ENCODE measurements around the gene PLPP6.

The PLPP6 gene

DNA sequence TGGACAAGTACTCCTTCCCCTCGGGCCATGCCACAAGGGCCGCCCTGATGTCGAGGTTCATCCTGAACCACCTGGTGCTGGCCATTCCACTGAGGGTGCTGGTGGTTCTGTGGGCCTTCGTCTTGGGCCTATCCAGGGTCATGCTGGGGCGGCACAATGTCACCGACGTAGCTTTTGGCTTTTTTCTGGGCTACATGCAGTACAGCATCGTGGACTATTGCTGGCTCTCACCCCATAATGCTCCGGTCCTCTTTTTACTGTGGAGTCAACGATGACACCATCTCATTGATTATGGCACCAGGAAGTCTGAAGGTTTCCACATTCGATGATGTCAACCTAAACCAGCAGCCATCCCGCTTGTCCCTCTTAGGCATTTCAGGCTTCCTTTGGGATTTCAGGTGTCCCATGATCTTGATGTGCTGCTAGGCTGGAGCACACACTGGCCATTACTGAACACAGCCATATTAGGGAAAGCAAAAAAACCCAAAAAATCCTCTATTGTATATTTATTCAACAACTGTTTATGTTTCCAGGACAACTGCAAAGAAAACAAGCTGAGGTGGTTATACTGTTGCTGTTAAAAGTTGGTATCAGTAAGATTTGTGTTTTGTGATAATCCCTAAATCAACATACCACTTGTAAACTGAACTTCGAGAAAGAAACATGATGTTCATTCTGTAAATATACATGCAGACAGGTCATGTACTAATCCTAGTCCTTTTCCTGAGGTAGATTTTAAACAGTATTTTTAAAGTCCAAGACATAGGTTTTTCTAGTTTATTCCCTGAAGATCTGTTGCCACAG is 1.1 kb downstream of the PLPP6 start:
- DNase-seq = no peak

DNA sequence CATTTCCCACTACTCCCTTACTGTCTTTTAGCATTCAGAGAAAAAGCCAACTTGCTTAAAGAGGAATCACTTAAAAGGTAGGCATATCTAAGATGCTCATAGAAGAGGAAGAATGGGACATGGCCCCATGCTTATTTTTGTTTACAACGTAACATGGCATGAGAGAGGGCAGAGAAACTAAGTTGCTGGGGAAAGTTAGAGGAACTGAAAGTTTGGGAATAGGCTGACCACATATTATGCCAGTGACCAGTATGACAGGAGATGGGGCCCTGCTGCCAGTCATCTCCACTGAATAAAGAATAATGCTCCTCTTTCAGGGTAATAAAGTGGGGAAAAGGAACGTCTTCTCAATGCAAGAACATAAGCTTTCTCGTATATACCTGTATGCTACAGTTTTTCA is 1.9 kb downstream of the PLPP6 start:
- DNase-seq = no peak

DNA sequence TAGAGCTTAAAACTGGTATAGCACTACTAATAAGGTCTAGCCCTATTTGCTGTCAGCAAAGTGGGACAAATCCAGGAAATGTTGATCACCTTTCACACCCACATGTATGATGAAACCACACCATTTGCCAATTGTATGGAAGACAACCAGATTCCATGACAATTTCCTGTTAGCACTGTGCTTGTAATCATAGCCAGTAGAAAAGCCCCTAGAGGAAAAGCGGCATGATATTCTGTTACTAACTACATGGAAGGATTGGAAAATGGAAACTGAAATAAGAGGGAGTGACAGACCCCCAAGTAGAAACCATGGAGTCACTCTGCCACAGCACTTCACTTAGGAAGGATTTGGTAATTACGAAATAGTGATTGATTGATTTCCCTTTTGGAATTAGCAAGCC is 3.3 kb downstream of the PLPP6 start:
- DNase-seq = no peak

DNA sequence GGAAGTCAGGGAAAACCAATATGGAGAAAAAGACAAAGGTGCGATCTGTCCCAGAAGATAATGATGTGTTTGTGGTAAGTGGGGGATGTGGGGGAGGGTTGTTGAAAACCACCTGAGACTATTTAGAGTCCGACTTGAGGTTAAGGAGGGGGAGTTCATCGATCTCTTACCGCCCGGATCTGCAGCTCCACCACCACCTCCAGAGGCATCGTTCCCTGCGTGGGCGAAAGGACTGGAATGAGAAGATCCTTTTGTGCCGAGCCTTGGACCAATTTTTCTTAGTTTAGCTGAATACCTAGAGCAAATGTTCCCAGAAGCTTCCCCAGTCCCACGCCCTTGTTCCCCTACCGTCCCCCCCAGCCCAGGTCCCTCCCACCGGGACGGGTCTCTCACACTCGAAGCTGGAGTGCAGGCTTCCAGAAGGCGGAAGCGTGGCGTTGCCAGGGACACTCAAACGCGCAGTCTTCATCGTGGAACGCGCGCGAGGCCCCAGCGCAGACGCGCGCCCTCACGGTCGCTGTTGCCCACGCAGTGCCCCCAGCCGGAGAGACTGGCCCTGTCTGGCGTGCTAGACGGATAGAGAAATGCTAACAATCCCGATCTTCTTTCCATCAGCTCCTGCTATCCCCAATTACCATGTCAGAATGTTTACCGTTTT is 4.1 kb downstream of the PLPP6 start, which contains the start of gene SPATA6L:
TSS of gene SPATA6L (minus strand) at position 439 of the 658 bp plus-strand sequence. CDS start at position 209, 230 bp downstream.
- peak; percentile 61 for DNase-seq

DNA sequence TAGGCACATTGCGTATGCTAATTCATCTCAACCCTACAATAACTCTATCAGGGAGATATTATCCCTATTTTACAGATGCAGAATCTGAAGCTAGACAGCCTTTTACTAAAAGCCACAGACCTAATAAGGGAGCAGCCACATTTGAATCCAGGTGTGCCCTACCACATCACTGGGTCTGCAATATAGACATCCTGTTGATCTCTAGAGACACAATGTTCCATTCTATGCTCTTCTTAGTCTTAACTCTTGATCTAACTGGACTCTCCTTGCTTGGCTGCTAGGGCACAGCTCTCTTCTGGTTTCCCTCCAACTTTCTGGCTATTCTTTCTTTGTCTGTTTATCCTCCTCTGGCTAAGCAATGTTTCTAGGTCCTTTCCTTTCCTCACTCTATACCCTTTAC is 5.6 kb downstream of the PLPP6 start:
- DNase-seq = no peak

DNA sequence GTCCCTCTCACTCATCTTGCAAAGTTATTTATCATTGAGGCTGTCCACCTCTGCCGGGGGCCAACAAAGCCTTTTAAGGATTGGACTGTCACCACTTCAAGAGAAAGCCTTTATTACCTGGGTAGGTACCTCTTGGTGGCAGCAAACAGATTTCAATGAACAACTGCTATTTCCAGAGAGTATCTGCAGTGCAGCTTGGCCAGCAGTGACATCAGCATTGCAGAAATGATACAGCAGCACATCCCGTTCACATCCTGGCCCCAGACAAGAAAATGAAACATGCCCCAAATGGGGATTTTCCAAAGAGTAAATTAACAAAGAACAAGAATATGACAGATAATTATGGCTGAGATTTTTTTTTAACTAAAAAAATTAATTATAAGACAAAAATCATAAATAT is 6.5 kb downstream of the PLPP6 start:
- DNase-seq = no peak

DNA sequence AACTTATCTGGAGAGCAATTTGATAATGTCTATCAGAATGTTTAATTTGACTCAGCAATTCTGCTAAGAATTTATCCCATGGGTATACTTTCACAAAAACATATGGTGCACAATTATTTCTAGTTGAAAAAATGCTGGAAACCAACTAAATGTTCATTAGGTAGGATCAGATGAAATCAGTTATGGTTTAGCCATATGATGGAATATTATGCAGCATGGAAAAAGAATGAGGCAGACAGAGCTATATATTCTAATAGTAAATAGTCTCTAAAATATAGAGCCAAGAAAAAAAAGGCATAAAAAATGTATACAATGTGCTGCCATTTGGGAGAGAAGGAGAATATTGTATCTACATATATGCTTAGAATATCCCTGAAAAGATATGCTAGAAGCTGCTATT is 7.8 kb downstream of the PLPP6 start:
- no peak for DNase-seq

DNA sequence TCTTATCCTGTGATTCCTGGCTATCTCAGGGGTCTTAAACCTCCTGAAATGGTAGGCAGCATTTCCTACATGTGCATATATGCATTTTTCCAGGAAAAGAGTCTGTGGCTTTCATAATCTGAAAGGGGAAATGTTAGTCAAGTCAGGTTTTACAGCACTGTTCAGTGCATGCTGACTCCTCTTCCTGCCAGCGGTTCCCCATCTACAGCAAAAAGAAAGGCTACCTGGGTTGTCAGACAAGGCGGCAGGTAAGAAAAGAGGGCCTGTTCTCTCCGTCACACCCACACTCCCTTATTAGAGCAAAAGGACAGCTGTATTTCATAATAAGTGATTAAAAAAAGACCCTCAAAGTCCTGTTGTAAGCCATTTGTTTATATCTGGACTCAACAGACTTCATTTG is 8.5 kb downstream of the PLPP6 start:
- DNase-seq = no peak

DNA sequence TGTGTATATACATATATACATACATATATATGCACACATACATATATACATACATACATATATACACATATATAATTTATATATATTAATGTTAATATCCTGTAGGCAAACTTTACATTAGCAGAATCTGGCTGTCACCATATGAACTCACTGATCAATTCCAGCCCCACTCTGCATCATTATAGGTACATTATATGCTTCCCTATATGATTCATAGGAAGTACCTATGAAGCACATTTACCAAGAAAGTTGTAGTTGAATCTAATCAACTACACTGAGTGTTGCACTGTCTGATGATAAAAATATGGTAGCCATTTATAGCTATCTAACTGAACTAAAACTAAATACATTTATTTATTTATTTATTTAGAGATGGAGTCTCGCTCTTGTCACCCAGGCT is 9.6 kb downstream of the PLPP6 start:
- DNase-seq = no peak

DNA sequence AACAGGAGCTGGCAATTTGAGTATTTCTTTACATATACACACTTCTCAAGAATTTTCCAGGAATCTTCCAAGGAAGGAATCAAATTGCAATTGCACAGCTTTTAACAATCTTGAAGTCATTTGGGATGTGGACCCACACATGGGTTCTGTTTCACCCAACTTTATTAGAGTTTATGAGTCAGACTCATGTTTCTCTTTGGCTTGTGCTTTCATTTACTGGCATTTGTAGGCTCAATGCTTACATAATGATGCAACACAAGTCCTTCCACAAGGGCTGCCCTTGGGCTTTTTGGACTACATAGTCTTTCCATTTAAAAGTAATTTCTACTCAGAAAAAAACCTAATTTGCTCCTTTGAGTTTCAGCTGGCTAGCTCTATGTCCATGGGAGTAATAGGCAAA is 12.7 kb downstream of the PLPP6 start:
- DNase-seq = no peak

DNA sequence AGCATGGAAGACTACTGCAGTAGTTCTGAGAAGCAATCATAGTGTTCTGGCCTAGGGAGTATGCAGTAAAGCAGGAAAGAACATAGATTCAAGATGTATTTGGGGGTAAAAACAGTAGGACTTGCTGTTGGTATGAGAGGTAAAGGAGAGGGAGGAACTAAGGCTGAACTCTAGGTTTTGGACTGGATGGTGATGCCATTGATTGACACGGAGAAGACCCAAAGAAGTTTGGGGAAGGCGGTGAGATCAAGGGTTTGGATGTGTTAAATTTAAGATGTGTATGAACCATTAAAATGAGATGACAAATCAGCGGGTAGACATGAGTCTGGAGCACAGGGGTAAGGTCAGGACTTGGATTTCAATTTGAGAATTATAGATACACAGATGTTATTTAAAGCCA is 15.3 kb downstream of the PLPP6 start:
- no peak for DNase-seq

DNA sequence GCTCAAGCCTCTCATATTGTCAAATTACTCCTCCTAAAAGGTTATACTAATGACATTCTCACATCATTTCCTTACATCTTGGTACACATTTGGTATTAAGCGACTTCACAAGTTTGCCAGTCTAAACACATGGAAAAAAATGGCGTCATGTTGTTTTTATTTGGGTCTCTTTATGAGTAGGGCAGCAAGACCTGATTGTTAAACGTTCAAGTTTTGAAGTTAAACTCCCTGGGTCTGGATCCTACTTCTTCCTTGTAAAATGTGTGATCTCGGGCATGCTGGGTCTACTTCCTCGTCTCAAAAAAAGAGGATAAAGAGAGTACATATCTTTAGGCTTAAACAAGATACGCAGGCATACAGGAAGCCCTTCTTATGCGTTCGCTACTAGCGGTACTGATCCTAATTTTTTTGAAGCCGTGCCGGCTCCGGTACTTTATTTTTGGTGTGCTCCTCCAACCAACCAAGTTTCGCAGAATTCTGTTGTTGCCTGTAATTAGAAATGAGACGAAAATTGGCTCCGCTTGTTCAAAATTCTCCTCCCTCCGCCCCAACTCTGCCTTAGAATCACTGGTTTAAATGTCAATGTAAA is 16.7 kb downstream of the PLPP6 start:
- DNase-seq = no peak

DNA sequence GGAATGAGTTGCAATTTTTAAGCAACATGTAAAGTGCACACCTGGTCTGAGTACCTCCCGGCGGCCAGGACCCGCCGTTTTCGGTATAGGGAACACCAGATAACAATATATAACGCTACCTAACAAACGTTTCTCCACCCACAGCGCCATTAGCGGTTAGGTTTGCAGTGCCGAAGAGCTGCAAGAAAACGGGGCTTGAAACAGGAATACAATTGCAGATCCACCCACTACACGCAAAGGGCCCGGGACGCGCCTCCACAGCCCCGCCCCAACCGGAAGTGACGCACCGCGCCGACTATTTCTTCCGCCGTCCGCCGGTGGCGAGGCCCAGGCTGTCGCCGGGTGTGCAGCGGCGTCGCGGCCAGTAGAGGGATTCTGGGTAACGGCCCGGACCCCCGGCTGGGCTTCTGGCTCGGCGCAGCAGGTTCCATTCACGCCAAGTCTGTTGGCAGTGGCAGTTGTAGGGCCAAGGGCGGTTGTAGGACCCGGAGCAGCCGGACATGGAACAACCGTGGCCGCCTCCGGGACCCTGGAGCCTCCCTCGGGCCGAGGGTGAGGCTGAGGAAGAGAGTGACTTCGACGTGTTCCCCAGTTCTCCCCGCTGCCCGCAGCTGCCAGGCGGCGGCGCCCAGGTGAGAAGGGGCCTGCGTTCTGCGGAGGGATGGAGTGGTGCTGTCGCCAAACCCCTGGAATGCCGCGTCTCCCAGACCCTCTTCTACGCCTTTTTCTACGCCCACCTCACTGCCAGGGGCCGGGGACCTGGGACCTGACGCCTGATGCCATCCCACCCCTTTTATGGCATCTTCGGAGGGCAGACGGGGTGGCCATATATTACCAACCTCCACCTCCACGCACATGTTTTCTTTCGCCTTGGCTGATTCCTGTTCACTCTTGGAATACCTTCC is 17.4 kb downstream of the PLPP6 start, which contains the start of gene CDC37L1:
TSS of gene CDC37L1 (plus strand) at position 302 of the 905 bp plus-strand sequence. CDS start at position 501, 199 bp downstream.
- DNase-seq = peak; percentile 100

DNA sequence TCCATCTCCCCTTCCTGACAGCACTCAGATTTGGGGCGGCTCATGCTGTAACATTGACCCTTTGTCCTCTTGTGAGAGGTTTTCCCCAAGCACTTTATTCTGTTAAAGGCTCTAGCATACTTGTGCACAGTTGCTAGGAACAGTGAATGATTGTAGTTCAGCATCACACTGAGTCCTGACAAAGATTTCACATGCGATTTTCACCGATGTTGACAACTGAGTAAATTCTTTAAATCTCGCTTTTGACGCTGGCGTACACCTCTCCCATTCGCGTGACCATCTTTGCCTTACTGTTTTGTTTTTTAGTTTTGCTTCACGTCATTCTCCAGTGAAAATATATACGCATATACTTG is 18.1 kb downstream of the PLPP6 start:
- no peak for DNase-seq

DNA sequence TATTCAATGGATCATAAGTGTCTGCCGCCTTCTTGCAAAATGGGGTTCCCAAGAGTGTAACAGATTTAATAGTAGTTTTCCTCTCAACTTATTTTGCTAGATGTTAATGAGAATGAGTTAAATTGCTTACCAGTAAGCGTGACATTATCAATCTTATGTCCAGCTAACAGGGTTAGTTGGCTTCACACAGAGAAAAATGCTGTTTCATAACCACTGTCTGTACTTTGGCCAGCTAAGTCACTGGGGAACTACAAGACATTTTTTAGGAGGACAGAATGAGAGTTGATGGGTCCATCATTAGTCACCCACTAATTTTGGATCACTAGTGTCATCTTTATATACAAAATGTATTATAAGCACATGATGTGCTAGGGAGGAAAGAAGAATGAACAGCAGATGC is 18.7 kb downstream of the PLPP6 start:
- DNase-seq = no peak

DNA sequence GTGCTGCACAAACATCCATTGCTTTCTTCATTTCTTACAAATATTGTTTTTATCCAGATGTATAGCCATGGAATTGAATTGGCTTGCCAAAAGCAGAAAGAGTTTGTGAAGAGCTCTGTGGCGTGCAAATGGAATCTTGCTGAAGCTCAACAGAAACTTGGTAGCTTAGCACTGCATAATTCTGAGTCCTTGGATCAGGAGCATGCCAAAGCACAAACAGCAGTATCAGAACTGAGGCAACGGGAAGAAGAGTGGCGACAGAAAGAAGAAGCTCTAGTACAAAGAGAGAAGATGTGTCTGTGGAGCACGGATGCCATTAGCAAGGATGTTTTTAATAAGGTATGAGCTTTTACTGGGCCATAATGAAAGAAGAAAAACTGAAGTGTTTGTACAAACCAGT is 22.7 kb downstream of the PLPP6 start:
- no peak for DNase-seq

DNA sequence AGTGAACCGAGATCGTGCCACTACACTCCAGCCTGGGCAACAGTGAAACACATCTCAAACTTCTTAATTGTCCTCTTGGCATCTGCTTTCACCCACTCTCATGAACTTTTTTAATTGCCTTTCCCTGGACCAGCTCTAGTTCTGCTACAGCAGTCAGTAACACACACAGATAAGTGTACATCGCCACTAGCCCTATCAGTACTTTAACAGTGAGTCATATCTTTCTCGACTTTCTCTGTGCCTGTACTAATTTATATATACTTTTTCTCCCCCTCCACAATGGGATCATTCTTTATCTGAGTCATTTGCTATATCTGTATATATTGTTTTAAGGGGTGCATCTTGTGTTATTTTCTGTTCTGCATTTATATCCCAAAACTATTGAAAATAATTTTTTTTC is 24.0 kb downstream of the PLPP6 start:
- no peak for DNase-seq

DNA sequence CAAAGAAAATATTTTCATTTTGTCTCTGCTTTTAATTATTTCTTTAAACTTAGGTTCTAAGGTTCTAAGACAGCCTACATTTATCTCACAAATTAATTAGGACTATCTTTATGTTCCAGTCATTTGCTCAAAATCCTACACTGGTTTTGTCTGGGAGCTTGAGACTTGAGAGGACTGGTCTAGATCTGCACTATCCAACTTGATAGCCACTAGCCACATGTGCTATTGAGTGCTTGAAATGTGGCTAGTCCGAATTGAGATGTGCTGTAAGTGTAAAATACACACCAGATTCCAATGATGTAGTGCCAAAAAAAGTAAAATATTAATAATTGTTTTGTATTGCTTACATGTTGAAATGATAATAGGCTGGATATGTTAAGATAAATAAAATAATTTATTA is 24.5 kb downstream of the PLPP6 start:
- no peak for DNase-seq

DNA sequence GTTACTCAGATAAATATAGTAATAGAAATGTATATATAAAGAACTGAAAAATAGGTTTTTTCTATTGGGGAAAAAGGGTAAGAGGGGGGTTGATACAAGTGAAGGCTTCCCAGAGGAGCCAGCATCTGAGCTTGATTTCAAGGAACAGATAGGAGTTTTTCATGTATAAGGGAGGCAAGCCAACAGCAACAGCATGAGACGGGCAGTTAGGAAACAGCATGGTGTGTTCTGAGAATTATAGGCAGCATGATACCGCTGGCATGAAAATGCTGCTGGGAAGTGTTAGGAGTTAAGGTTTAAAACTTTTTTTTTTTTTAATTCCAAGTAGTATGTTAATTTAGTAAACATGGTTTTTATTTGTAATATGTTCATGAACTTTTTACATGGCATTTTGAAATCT is 26.9 kb downstream of the PLPP6 start:
- no peak for DNase-seq

DNA sequence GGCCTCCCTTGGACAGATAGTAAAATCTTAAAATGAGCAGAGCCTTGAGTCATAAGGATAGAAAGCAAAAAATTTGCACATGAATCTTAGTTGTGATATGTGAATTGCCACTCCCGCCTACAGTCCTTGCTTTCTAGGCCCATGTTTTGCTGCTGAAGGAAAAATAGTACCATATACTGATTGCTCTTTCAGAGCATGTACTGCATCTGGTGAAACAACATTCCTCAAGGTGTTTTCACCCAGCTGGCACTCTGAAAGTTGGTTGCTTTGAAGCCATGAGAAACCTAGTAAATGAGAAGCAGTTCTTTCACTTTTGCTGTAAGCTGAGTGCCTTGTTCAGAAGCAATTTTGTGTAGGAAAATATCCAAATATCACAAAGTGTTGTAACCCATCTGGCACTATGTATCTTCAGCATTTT is 27.6 kb downstream of the PLPP6 start:
- DNase-seq = no peak

DNA sequence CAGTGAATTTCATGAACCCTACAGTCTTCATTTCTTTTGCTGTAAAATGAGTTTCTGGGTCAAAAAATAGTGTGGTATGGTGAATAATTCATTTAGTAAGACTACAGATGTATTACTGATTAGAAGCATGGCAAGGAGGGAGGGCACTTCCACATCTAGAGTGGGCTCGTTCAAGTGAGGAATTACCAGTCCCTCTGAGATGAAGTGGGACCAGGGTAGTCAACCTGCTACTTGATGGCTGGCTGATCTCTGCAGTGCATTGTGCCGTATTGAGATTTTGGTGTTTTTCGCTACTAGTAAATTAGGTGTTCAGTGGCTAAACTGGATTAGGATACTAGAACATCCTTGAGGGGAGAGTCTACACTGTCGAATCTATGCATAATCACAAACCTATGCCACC is 28.1 kb downstream of the PLPP6 start:
- DNase-seq = no peak

DNA sequence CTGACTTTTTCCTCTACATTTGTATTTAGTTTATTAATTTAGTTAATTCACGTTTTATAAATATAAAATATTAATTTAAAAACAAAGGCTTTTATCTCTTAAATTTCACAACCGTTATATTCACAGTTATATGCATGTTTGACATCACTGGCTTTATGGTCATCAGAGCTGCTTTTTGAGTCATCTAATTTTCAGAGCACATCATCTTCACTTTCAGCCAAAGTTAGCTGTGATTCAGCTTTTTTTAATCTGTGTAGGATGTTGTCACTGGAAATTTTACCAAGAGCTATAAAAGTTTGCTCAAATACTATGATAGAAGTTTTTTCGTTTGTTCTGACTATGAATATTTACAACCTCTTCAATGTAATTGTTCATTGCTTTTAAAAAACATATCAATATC is 29.7 kb downstream of the PLPP6 start:
- DNase-seq = no peak

DNA sequence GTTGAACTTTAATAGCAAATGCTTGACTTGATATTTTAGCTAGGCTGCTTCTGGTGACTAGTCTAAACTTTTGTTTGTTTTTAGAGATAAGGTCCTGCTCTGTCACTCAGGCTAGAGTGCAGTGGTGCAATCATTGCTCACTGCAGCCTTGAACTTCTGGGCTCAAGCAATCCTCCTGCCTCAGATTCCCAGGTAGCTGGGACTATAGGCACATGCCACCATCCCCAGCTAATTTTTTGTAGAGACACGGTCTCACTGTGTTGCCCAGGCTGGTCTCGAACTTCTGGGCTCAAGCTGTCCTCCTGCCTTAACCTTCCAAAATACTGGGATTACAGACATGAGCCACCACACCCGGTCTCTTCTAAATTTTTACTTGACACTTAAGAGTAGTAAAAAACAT is 38.0 kb downstream of the PLPP6 start:
- DNase-seq = no peak
